Right lobe of liver (tissue), 4 donors: ENCODE data around the gene CALHM6.

Experiments used
- POLR2A ChIP-seq: fragments of 450-650 bp; IDR thresholded peaks from one replicate; pipeline ENCODE4 v1.6.1; 2017; ENCODE audit warnings: antibody characterized with exemption, mild to moderate bottlenecking
- TF ChIP-seq, protein P1 (sequence below), 4 donors: fragments of 200-600 bp in 3 of 4; fragments of 450-650 bp in 1 of 4; IDR thresholded peaks; one replicate each; pipeline versions ENCODE4 v1.5.1 to v1.8.0; 2016 to 2022; ENCODE audit warnings: antibody characterized with exemption in 4 of 4, mild to moderate bottlenecking in 2 of 4
- donor health status: DM: no; HTN: no; CAD: no.
- donor health status: DM: no; HTN: no; CAD: no.
- donor health status: DM: no; HTN: yes; CAD: no.

DNA sequence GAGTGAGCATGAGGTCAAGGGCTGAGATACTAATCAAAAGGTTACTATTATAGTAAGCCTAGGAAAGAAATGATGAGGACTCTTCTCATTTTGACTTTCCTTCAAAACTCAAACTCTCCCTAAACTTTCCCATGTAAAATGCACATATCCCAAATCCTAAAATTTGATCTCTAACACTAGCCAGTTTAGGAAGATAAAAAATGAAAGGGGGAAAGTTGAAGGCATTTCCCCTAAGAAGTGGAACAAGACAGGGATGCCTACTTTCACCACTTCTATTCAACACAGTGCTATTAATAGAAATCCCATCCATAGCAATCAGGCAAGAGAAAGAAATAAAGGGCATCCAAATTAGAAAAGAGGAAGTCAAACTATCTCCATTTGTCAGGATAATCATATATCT lies 47.4 kb downstream of the CALHM6 start:
- TF ChIP-seq, protein P1, sequence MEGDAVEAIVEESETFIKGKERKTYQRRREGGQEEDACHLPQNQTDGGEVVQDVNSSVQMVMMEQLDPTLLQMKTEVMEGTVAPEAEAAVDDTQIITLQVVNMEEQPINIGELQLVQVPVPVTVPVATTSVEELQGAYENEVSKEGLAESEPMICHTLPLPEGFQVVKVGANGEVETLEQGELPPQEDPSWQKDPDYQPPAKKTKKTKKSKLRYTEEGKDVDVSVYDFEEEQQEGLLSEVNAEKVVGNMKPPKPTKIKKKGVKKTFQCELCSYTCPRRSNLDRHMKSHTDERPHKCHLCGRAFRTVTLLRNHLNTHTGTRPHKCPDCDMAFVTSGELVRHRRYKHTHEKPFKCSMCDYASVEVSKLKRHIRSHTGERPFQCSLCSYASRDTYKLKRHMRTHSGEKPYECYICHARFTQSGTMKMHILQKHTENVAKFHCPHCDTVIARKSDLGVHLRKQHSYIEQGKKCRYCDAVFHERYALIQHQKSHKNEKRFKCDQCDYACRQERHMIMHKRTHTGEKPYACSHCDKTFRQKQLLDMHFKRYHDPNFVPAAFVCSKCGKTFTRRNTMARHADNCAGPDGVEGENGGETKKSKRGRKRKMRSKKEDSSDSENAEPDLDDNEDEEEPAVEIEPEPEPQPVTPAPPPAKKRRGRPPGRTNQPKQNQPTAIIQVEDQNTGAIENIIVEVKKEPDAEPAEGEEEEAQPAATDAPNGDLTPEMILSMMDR (IDR thresholded peaks at IDR 0.05), result no peak
- TF ChIP-seq POLR2A, result no peak
